ENCODE data around the gene NAT9.

Gene NAT9

GRCh38 chr17:74742153-74742515 lies 34.0 kb downstream of the NAT9 start:
- Histone ChIP-seq H3K27me3 (ENCODE audit: insufficient read depth, low read length) (no peaks in the 10 kb centered on the region; the same call in 1 of the 2 replicates), H2AFZ (ENCODE audit: low read length) (no peak overlapping the region), H3K79me2 (ENCODE audit: insufficient read depth, low read length) (no peaks in the 10 kb centered on the region), H3K4me3 (ENCODE audit: low read depth, low read length, poor library complexity, severe bottlenecking) (no peak overlapping the region), H3K36me3 (ENCODE audit: insufficient read depth, low read length) (no peaks in the 10 kb centered on the region), H3K9me3 (ENCODE audit: low read length) (no peaks in the 10 kb centered on the region), H3F3A (ENCODE audit: insufficient read depth, low read length) (no peaks in the 10 kb centered on the region), H3K9ac (ENCODE audit: low read length) (no peak overlapping the region), H3K4me1 (ENCODE audit: insufficient read depth, low read length, severe bottlenecking) (peaks cover 28% of the 10 kb centered on the region), H3K4me2 (ENCODE audit: low read length) (peak overlapping the region; percentile 21; the same call in 1 of the 2 replicates), H3K9me2 (ENCODE audit: low read depth, low read length) (no peaks in the 10 kb centered on the region), H4K20me1 (ENCODE audit: insufficient read depth, low read length) (no peaks in the 10 kb centered on the region), H3K27ac (ENCODE audit: low read depth, low read length, poor library complexity, severe bottlenecking) (peak overlapping the region; percentile 10)
- no peak for TF ChIP-seq CTCF (IDR thresholded peaks at IDR 0.05; ENCODE audit: low read length)
- TF ChIP-seq EZH2 (IDR thresholded peaks at IDR 0.05; ENCODE audit: borderline replicate concordance, low read length): no peak

- Histone ChIP-seq H2AFZ (ENCODE audit: low read length) (no peak overlapping the region), H3K9me2 (ENCODE audit: low read depth, low read length) (no peaks in the 10 kb centered on the region), H4K20me1 (ENCODE audit: insufficient read depth, low read length) (no peaks in the 10 kb centered on the region), H3K4me2 (ENCODE audit: low read length) (no peak overlapping the region), H3K4me1 (ENCODE audit: insufficient read depth, low read length, severe bottlenecking) (peaks cover 37% of the 10 kb centered on the region), H3K36me3 (ENCODE audit: insufficient read depth, low read length) (no peaks in the 10 kb centered on the region), H3F3A (ENCODE audit: insufficient read depth, low read length) (no peaks in the 10 kb centered on the region), H3K9ac (ENCODE audit: low read length) (no peak overlapping the region), H3K79me2 (ENCODE audit: insufficient read depth, low read length) (no peaks in the 10 kb centered on the region), H3K27me3 (ENCODE audit: insufficient read depth, low read length) (no peaks in the 10 kb centered on the region; the same call in 1 of the 2 replicates), H3K9me3 (ENCODE audit: low read length) (no peaks in the 10 kb centered on the region), H3K27ac (ENCODE audit: low read depth, low read length, poor library complexity, severe bottlenecking) (no peak overlapping the region), H3K4me3 (ENCODE audit: low read depth, low read length, poor library complexity, severe bottlenecking) (no peak overlapping the region)
- TF ChIP-seq CTCF (IDR thresholded peaks at IDR 0.05; ENCODE audit: low read length) (no peak), EZH2 (IDR thresholded peaks at IDR 0.05; ENCODE audit: borderline replicate concordance, low read length) (no peak)
Observed at GRCh38 chr17:74740641-74741387, 35.3 kb downstream of the NAT9 start.

GRCh38 chr17:74740173-74740572 lies 36.0 kb downstream of the NAT9 start:
- TF ChIP-seq CTCF (IDR thresholded peaks at IDR 0.05; ENCODE audit: low read length): no peak
- TF ChIP-seq EZH2 (IDR thresholded peaks at IDR 0.05; ENCODE audit: borderline replicate concordance, low read length): no peak
- H3K4me3 ChIP-seq (ENCODE audit: low read depth, low read length, poor library complexity, severe bottlenecking): no peak overlapping the region
- H4K20me1 ChIP-seq (ENCODE audit: insufficient read depth, low read length): no peaks in the 10 kb centered on the region
- no peaks in the 10 kb centered on the region for H3K36me3 ChIP-seq (ENCODE audit: insufficient read depth, low read length)
- H2AFZ ChIP-seq (ENCODE audit: low read length): no peak overlapping the region
- no peaks in the 10 kb centered on the region for H3K9me3 ChIP-seq (ENCODE audit: low read length)
- no peaks in the 10 kb centered on the region for H3F3A ChIP-seq (ENCODE audit: insufficient read depth, low read length)
- H3K4me1 ChIP-seq (ENCODE audit: insufficient read depth, low read length, severe bottlenecking): peaks cover 37% of the 10 kb centered on the region
- H3K27me3 ChIP-seq (ENCODE audit: insufficient read depth, low read length): no peaks in the 10 kb centered on the region; the same call in 1 of the 2 replicates
- no peak overlapping the region for H3K27ac ChIP-seq (ENCODE audit: low read depth, low read length, poor library complexity, severe bottlenecking)
- no peak overlapping the region for H3K9ac ChIP-seq (ENCODE audit: low read length)
- H3K4me2 ChIP-seq (ENCODE audit: low read length): no peak overlapping the region
- no peaks in the 10 kb centered on the region for H3K9me2 ChIP-seq (ENCODE audit: low read depth, low read length)
- no peaks in the 10 kb centered on the region for H3K79me2 ChIP-seq (ENCODE audit: insufficient read depth, low read length)

Measured in OCI-LY1 (cell line).